HG03558 (cell line): ENCODE measurements around the gene TMEM107.

Experiments used
- ATAC-seq: cut with Tn5 transposase; IDR thresholded peaks from one replicate; pipeline ENCODE4 v1.9.1; 2021; ENCODE audit warnings: moderate number of reproducible peaks; ENCODE audit not compliant: unreplicated experiment; ENCODE audit errors: extremely low read depth

TMEM107 gene

GRCh38 chr17:8151641-8152111, 24.5 kb downstream of the TMEM107 start:
- ATAC-seq, result no peak

- no peak for ATAC-seq
Measured at GRCh38 chr17:8151120-8151640, 25.0 kb downstream of the TMEM107 start.

- no peak for ATAC-seq
Measured at GRCh38 chr17:8150194-8151119, 25.7 kb downstream of the TMEM107 start.

GRCh38 chr17:8149419-8150193, 26.6 kb downstream of the TMEM107 start:
- ATAC-seq, result no peak

GRCh38 chr17:8148560-8148959, 27.6 kb downstream of the TMEM107 start:
- ATAC-seq, result no peak

GRCh38 chr17:8147805-8148404, 28.3 kb downstream of the TMEM107 start:
- no peak for ATAC-seq

GRCh38 chr17:8147141-8147804, 28.9 kb downstream of the TMEM107 start:
- ATAC-seq, result no peak

- no peak for ATAC-seq
Measured at GRCh38 chr17:8146381-8147140, 29.6 kb downstream of the TMEM107 start.

GRCh38 chr17:8145811-8146210, 30.4 kb downstream of the TMEM107 start:
- ATAC-seq, result no peak

- no peak for ATAC-seq
Measured at GRCh38 chr17:8144401-8145231, 31.6 kb downstream of the TMEM107 start.

- ATAC-seq, result no peak
Measured at GRCh38 chr17:8143581-8144400, 32.4 kb downstream of the TMEM107 start.

- no peak for ATAC-seq
Measured at GRCh38 chr17:8142887-8143580, 33.1 kb downstream of the TMEM107 start.

- ATAC-seq, result no peak
Measured at GRCh38 chr17:8142158-8142886, 33.9 kb downstream of the TMEM107 start.

GRCh38 chr17:8141741-8142140, 34.4 kb downstream of the TMEM107 start:
- no peak for ATAC-seq

- no peak for ATAC-seq
Measured at GRCh38 chr17:8141045-8141444, 35.1 kb downstream of the TMEM107 start.
